HG02642 (cell line): Measurements from ENCODE around the gene OR1F1.
"Not testable (repeated sequence)": the region's sequence is repeated elsewhere in the genome, so short reads cannot be mapped to it uniquely, and the experiment has no call there.

Experiments
- ATAC-seq: cut with Tn5 transposase; IDR thresholded peaks from one replicate; pipeline ENCODE4 v1.9.1; 2021; ENCODE audit warnings: mild to moderate bottlenecking; ENCODE audit not compliant: unreplicated experiment, poor library complexity

Gene OR1F1

DNA sequence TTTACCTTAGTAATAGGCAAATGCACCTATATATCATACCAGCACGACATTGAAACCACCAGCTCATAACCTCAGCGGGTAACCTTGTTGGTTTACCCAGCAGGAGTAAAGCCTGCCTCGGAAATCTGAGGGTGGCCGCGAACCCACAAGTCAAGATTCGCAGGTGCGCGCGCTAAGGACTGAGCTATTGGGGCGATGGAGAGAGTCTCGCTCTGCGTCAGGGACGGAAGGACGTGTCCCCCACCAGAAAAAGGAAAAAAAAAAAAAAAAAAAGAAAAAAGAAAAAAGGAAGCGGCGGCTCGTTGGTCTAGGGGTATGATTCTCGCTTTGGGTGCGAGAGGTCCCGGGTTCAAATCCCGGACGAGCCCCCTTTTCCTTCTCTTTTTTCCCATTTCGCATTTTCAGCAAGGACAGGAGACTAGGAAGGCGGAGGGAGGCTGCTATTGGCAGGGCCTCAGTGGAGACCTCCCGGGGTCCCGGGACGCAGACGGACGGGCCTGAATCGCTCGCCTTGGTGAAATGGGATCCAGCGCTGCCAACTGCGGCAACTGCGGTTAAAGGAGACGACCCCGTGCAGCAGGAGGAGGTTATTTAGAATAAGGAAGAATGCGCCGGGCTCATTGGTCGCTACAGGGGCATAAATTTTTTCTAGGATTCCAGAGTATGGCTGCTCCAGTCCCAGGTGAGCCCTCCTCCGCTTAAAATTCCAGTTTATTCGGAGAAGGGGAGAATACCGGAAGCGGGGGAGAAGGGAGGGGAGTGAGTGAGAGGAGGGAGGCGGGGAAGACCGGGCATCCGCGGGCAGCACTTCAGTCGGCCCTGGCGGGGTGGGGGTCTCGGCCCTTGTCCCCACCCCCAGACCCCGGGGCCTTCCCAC, at the start of gene OR1F1:
TSS of gene OR1F1 (plus strand) at position 407 of the 877 bp plus-strand sequence.
- no peak for ATAC-seq

DNA sequence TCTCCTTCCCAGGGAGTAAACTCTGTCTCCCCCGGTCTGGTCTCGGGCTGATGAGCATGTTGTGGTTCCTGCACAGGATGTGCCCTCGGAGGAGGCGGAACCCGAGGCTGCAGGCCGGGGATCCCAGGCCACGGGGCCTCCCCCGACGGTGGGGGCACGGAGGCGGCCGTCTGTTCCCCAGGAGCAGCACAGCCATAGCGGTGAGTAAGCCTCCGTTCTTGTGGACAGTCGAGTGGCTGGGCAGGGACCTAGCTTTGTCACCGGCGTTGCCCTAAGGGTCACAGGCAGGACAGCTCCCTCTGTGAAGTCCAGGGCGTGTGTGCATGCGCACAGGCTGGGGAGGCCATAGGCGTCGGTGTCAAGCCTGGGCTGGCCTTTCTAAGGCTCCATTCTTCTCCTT, 49.7 kb upstream of the OR1F1 start:
- ATAC-seq = no peak

DNA sequence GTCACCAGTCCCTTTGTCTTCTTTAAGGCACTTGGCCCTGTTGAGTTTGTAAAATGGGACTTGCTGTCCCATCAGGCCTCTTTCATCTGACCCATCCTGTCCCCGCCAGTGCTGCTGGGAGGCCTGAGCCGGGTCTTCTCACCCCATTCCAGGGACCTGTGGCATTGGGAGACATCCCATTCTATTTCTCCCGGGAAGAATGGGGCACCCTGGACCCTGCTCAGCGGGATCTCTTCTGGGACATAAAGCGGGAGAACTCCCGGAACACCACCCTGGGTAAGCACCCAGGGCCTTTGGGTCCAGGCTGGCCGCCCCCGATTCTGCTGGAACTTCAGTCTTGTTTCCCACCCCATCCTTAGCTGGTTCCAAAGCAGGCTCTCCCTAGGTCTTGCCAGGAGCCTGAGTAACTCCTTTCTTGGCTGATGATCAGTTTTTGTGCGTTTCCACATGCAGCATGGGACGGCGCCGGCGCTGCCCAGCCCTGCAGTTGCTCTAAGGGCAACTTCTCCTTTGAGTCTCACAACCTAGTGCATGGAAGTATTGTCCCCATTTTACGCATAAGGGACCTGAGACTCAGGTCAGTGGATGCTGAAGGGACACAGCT, 49.1 kb upstream of the OR1F1 start:
- ATAC-seq = no peak

DNA sequence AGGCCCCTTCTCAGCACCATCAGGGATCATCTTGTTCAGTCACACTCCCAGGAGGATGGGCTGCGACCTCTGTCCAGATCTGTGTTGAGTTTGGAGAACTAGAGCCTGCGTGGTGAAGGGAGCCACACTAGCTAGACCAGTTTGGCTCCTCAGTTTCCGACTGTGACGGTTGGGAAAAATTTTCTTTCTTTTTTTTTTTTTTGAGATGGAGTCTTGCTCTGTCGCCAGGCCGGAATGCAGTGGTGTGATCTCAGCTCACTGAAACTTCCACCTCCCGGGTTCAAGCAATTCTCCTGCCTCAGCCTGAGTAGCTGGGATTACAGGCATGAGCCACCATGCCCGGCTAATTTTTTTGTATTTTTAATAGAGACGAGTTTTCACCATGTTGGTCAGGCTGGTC, 48.4 kb upstream of the OR1F1 start:
- not testable (repeated sequence) for ATAC-seq

DNA sequence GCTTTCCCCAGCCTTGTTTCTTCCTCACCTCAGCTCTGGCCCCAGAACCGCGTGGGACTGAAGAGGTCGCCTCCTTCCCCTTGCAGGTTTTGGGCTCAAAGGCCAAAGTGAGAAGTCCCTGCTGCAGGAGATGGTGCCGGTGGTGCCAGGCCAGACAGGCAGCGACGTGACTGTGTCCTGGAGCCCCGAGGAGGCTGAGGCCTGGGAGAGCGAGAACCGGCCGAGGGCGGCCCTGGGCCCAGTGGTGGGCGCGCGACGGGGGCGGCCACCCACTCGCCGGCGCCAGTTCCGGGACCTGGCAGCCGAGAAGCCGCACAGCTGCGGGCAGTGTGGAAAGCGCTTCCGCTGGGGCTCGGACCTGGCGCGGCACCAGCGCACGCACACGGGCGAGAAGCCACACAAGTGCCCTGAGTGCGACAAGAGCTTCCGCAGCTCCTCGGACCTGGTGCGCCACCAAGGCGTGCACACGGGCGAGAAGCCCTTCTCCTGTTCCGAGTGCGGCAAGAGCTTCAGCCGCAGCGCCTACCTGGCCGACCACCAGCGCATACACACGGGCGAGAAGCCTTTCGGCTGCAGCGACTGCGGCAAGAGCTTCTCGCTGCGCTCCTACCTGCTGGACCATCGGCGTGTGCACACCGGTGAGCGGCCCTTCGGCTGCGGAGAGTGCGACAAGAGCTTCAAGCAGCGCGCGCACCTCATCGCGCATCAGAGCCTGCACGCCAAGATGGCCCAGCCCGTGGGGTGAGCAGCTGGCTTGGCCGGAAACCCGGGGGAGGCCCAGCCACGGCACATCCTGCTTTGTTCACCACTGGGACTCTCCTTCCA, 47.2 kb upstream of the OR1F1 start:
- no peak for ATAC-seq

DNA sequence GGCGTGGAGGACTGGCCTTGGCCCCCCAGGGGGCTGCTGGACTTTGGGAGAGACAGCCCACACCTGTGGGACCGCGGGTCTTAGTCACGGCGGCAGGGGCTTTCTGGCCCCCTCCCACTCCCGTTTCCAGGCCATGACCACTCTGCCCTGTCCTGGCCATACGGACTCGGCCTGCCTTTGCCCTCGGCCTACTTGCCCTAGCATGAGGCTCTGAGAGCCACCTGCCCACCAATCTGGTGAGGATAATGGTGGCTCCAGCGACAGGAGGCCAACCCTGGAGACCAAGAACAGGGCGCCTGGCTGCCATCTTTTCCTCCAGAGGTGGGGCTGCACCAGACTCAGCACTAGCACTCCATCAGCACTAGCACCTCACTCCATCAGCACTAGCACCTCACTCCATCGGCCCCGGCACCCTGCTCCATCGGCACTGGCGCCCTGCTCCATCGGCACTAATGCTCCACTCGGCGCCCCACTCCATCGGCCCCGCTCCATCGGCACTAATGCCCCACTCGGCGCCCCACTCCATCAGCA, 46.2 kb upstream of the OR1F1 start:
- ATAC-seq = no peak

DNA sequence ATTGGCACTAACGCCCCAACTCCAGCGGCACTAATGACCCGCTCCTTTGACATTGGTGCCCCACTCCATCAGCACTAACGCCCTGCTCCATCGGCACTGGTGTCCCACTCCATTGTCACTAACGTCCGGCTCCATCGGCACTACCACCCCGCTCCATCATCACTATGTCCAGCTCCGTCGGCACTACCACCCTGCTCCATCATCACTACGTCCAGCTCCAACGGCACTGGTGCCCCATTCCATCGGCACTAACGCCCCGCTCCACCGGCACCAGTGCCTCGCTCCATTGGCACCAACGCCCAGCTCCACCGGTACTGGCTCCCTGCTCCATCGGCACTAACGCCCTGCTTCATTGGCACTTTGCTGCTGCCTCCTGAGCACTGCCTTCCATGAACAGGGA, 45.7 kb upstream of the OR1F1 start:
- no peak for ATAC-seq

DNA sequence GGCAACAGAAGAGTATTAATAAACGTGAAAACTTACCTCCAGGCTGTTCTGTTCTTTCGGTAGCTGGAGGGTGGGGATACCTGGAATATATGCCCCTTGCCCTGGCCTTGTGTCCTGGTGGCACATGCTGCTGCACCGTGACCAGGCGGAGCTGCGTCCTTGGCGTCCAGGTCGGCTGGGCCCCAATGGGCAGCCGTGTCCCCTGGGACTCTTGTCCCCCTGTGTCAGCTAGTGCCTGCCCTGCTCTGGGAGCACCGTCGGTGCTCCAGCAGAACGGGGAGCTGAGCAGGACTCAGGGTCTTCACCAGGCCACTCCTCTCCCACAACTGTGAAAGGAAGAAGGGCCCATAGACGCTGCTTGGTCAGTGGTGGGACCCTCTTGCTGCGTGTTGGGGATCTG, 45.2 kb upstream of the OR1F1 start:
- ATAC-seq = no peak

DNA sequence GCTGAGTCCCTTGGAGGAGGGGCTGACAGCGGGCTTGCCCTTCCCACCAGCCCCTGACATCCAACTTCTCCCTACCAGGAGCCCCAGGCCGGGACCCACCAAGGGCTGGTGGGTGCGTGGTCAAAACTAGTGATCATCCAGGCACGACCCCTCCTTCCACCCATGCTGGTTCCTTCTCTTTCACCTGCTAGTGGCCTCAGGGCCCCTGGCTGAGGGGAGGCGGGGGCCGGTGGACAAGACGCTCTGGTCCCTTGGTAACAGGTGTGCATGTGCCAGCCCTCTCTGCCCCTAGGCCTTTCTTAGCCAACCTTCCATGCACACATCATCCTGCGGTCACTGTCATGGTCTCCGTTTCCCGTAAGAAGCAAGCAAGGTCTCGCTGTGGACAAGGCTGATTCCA, 44.8 kb upstream of the OR1F1 start:
- ATAC-seq = no peak

DNA sequence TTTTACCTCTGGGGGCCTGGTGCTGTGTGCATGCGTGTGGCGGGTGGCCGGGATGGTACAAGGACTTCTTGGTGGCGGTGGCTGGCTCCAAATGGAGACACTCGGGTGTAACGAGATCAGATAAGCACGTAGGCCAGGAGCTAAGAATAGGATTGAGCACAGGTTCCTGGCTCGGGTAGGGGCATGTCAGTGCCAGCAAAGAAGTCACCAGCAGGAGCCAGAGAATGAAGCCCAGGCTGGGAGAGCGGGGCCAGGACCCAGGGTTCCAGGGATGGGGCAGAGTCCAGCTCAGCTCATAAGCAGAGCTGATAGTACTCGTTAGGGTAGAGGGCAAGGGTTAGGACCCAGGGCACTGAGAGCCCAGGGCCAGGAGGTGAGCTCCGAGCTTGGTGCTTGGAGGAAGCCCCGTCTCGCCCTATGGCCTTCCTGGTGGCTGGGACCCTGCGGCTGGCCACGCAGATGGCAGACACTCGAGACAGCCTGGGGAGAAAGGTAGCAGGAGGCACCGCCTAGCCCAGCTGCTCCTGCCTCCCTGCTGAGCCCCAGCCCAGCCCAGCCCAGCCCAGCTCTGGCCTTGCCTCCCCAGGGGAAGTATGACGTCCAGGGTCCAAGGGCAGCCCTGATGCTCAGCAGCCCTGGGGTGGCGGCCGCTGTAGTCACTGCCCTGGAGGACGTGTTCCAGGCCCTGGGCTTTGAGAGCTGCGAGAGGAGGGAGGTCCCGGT, 44.2 kb upstream of the OR1F1 start:
- ATAC-seq = no peak

DNA sequence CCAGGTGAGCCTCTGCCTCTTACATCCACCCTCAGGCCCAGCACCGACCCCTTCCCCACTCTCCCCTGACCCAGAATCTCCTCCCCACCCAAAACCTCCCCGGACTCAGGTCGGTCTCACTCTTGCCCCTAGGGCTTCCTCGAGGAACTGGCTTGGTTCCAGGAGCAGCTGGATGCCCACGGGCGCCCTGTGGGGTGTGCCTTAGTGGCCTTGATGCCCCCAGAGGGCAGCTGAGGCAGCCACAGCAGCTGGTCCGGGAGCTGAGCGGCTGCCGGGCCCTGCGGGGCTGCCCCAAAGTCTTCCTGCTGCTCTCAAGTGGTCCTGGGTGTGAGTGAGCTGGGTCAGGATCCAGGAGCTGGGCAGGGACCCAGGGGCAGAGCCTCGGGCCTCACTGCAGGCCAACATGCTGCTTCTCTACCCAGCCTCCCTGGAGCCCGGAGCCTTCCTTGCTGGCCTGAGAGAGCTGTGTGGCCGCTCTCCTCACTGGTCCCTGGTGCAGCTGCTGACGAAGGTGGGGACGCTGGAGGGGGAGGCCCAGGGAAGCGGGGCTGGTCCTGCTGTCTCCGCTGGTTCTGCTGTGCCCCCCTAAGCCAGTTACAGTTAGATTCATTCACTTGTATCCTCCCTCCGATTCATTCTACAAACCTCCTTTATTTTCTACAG, 43.6 kb upstream of the OR1F1 start:
- no peak for ATAC-seq

DNA sequence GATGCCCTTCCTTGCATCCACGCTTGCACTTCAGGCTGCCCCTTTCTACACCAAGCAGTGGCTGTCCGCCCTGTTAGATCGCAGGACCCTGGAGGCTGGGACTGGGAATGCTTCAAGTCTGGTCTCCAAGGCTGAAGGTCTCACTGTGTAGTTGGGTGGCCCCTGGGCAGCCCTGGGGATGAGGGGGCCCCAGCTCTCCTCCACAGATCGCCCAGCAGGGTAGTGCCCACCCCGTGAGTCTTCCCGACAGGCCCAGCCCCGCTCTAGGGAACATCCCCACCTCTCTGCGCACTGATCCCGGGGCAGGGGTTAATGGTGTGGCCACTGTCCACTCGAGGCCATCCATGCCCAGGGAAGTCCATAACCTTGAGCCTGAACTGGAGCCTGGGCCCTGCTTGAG, 42.9 kb upstream of the OR1F1 start:
- no peak for ATAC-seq

DNA sequence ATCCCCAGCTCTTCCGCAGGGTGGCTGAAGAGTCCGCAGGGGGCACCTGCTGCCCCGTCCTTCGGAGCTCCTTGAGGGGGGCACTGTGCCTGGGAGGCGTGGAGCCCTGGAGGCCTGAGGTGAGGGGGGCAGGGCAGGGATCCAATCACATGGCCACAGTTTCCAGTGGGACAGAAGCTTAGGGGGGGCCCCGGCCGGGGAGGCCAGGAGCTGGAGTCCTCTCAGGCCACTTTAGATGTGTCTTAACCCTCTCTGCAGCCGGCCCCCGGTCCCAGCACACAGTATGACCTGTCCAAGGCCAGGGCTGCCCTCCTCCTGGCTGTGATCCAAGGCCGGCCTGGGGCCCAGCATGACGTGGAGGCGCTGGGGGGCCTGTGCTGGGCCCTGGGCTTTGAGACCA, 42.3 kb upstream of the OR1F1 start:
- ATAC-seq = no peak

DNA sequence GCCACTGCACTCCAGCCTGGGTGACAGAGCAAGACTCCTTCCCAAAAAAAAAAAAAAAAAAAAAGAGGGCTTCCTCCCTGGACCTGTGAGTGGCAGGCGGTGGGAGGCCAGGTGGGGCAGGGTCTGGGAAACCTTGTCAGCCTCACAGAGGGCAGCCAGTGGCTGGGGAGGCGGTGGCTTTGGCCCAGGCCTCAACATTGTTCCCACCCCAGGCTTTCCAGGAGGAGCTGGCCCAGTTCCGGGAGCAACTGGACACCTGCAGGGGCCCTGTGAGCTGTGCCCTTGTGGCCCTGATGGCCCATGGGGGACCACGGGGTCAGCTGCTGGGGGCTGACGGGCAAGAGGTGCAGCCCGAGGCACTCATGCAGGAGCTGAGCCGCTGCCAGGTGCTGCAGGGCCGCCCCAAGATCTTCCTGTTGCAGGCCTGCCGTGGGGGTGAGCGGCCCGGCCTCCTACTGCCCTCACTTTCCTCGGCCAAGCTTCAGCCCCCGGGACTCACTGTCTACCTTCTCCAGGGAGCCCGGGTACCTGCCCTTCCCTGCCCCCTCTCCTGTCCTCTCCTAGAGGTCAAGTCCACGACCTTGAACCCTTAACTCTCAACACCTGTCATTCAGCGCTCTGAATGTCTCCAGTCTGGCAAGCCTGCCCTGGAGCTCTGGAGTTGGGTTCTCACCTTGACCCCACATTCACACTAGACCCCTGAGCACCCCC, 40.8 kb upstream of the OR1F1 start:
- ATAC-seq = no peak

DNA sequence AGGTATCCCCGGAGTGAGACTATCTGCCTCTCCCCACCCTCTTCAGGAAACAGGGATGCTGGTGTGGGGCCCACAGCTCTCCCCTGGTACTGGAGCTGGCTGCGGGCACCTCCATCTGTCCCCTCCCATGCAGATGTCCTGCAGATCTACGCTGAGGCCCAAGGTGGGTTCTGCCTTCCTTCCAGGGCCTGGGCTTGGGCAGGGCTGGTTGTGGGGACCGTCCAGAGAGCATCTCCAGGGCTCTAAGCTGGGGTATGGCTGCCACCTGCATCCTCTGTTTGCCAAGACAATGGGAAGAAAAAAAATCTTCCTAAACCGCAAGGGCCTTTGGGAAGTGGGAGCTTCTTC, 40.3 kb upstream of the OR1F1 start:
- ATAC-seq = no peak

DNA sequence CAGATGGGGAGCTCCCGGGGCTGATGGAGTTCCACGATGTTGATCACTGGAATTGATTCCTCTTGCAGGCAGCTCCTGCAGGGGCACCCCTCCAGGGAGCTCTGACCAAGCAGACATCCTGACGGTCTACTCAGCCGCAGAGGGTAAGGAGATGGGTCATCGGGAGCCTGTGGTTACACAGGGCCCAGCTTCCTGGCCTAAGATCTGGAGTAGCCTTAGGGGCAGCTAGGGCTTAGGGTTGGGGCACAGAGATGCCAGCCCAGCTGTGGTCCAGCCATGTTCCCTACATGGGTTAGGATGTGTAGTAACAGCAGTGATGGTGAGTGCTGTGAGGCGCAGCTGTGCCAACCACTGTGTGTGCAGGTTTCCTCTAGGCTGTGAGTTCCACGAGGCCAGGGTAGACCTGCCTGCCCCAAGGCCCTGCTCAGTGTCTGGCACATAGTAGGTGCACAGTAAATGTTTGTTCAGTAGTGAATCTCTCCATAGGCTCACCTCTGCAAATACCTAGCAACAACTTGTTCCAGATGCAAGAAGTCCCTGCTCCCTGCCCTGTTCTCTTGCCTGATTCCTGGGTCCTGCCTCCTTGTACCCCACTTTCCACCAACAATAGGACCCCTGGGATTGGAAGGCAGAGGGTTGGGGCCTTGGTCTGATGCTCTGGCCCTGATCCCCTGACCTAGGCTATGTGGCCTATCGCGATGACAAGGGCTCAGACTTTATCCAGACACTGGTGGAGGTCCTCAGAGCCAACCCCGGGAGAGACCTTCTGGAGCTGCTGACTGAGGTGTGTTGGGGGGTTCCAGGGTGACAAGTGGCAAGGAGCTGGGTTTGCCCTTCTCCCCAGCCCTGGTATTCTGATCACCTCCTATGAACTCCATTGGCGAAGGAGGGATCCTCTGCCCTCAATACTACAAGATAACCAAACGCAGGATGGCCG, 39.5 kb upstream of the OR1F1 start:
- ATAC-seq = no peak

DNA sequence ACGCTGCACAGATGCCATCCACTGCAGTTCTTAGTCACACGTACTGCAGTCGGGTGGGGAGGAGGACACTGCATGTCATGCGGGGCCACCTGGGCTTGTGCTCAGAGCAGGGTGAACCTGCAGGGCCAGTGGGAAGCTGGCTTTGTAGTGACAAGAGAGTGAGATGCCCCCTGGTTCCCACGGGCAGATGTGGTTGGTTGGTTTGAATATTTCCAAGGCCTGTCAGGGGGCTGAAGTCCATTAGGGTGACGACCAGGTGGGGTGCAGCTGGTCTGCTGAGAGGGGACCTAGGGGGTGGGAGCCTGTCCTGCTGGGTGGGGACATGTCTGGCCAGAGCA, 38.8 kb upstream of the OR1F1 start:
- ATAC-seq = no peak

DNA sequence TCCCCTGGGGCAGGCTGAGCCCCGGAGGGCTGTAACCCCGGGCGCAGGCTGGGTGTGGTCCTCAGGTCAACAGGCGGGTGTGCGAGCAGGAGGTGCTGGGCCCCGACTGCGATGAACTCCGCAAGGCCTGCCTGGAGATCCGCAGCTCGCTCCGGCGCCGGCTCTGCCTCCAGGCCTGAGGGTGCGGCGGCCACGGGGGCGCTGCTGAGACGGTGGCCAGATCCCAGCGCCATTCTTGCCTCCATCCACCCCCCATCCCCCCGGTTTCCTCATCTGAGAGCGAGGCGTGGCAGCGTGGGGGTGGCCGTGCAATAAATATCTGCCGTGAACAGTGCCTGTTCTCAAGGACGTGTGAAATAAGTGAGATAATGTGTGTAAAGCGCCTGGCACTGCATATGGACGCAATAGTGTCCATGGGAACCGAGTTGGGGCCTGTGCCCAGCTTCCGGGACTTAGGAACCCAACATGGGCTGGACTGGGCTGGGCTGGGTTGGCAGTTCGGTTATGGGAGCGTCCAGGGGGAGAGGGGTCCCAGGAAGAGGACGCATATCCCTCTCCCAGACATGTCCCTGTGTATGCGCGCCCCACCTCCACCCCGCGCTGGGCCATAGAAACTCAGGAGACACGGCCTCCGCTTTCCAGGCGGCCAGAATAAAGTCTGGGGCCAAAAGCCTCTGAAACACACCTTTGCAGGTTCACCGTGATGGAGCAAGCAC, 38.2 kb upstream of the OR1F1 start:
- ATAC-seq = peak; percentile 11
